ENCODE results near the gene CLUH.

DNA sequence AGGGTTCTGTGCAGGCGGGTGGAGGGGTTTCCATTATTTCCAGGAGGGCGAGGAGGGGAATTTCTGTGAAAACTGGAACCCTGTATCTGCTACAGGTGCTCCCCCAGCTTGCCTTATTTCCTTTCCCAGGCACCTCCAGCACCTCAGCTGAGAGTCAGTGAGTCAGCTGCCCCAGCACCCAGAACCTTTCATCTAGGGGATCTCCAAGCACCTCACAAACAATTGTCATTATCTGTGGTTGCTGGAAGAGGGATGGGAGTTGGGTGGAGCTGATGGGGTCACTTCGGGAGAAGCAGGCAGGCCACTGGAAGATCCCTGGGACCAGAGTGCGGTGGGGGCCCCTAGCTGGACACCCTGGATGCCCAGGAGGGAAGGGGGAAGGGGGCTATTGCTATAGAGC lies 10.0 kb upstream of the CLUH start:
- TF ChIP-seq CTCF (IDR thresholded peaks at IDR 0.05) (no peak), POLR2A (IDR thresholded peaks at IDR 0.05) (no peak)

Data from right lobe of liver (tissue), 4 donors.